Brain microvascular endothelial cell (primary cell): Measurements from ENCODE around the gene BAG3.

Source experiments
- DNase-seq: peaks from one replicate; pipeline ENCODE4 v3.0.0-alpha.2; 2020
- H3K27ac ChIP-seq: fragments of 250-450 bp; sonication (Bioruptor Pico); 2 replicates; pipeline ENCODE4 v1.5.1; 2020; ENCODE audit warnings: mild to moderate bottlenecking, moderate library complexity
- H3K27me3 ChIP-seq: fragments of 250-450 bp; sonication (Bioruptor Pico); replicated peaks from 2 replicates; pipeline ENCODE4 v1.5.1; 2020; ENCODE audit warnings: mild to moderate bottlenecking
- H3K36me3 ChIP-seq: fragments of 250-450 bp; sonication (Bioruptor Pico); replicated peaks from 2 replicates; pipeline ENCODE4 v1.5.1; 2020; ENCODE audit warnings: mild to moderate bottlenecking
- H3K4me3 ChIP-seq: 2 replicates; pipeline ENCODE4 v1.5.1; 2011; ENCODE audit warnings: low read depth, mild to moderate bottlenecking, control low read depth, low read length, moderate library complexity
- CTCF ChIP-seq: IDR thresholded peaks from 2 replicates; pipeline ENCODE4 v1.5.1; 2011; ENCODE audit warnings: low read depth, mild to moderate bottlenecking, moderate library complexity, low read length, control low read depth, inconsistent platforms; ENCODE audit errors: missing control alignments
- in situ Hi-C: cut with HindIII; loops from 2 replicates; pipeline ENCODE4 v1.10.0; 2017; ENCODE audit warnings: low sequenced_read_pairs, low pct_ligation_motif_present

The BAG3 gene

DNA sequence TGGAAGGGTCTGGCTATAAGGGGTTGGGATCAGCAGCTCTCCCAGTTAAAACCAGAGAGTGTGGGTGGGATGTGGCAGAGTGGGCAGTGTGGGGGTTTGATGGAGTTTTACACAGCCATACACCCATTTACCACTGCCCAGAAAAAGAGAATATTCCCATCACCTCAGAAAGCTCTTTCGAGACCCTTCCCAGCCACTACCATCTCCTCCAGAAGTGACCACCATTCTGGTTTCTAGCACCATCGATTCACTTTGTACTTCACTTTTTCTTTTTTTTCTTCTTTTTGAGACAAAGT lies 15.5 kb downstream of the BAG3 start:
- no peak overlapping the region for H3K27ac ChIP-seq
- TF ChIP-seq CTCF = no peak
- peaks cover 22% of the 10 kb centered on the region for H3K36me3 ChIP-seq
- H3K27me3 ChIP-seq = no peaks in the 10 kb centered on the region
- in situ Hi-C loops = no loop called here
- H3K4me3 ChIP-seq = no peak overlapping the region
- DNase-seq = no peak

DNA sequence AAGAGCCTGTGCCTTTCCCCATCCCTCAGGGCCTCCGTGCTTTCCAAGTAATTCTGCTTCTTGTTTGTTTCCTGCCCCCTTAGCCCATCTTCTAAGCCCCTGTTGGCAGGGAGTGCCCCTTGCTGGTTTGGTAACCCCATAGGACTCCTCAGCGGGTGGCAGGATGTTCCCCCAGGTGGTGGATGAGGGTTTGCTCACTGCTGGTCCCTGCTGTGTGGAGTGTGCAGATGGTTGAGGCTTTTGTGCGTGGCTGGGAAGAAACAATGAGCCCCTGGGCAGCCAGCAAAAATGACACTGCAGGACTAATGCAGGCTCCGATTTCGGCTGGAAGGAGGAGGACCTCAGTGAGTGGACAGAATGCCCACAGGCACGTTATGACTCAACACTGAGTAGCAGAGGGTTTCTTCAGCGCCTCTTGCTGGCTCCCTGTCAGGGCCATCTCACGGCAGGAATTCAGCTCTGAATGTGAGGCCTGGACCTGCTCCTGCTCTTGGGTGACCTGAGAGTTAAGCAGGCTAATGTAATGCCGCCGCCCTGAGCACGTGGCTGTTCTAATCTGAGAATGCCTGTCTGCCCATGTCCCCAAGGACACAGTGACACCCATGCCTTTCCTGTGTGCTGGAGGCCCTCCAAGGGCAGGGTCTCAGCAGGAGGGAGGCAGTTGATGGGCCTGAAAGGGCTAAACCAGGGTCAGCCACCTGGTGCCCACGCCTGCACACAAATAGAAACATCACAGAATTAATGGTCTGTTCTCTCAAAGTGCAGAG lies 16.6 kb downstream of the BAG3 start:
- peak; percentile 96 for DNase-seq
- TF ChIP-seq CTCF = peak; percentile 36
- Histone ChIP-seq H3K36me3 (peaks cover 33% of the 10 kb centered on the region), H3K27ac (peak overlapping the region; percentile 64), H3K27me3 (no peaks in the 10 kb centered on the region), H3K4me3 (no peak overlapping the region)
- in situ Hi-C loops = no loop called here

- Histone ChIP-seq H3K4me3 (no peak overlapping the region), H3K27me3 (no peaks in the 10 kb centered on the region), H3K27ac (peak overlapping the region; percentile 64), H3K36me3 (peaks cover 40% of the 10 kb centered on the region)
- TF ChIP-seq CTCF = no peak
- DNase-seq = no peak
- in situ Hi-C loops = no loop called here
Observed at GRCh38 chr10:119668461-119668860, 17.3 kb downstream of the BAG3 start.

DNA sequence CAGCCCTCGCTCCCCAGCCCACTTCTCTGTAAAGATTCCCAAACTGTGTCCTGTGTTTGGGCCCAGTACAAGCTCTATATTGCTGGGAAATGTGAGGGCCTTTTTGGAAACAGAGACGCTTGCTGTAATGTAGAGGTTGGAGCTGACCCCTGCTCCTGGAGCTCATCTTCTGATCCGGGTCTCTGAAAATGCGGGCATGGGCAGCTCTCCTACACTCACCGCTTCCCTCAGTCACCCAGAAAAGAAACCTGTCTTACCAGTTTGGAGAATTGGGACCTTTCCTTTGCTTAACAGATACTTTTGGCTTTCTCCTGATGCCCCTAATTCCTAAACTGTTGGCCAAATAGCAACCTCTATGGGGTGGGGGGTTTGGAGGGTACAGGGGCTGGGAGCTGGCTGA lies 18.2 kb downstream of the BAG3 start:
- no peak overlapping the region for H3K27ac ChIP-seq
- peaks cover 49% of the 10 kb centered on the region for H3K36me3 ChIP-seq
- no peak for DNase-seq
- no peak overlapping the region for H3K4me3 ChIP-seq
- no peak for TF ChIP-seq CTCF
- H3K27me3 ChIP-seq = no peaks in the 10 kb centered on the region
- in situ Hi-C loops = no loop called here

DNA sequence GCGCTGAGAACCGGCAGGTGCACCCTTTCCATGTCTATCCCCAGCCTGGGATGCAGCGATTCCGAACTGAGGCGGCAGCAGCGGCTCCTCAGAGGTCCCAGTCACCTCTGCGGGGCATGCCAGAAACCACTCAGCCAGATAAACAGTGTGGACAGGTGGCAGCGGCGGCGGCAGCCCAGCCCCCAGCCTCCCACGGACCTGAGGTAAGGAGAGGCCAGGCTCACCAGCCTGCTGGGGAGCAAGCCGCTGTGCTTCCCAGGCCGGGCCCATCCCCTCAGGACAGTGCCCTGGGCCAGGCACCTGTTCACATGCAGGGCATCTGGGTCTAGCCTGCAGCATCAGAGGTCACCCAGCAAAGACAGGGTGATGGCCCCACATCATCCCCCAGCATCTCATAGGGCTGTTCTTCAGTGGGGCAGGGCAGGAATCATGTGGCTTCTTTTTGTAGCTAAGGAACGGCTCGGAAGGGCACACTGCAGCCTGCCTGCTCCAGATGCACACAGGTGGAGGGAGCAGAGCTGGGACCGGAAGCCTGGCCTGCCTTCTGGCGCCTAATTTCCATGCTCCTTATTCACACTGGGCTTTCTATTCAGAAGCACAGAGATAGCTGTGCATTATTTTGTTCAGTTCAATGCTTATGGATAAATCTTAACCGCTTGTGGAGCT lies 18.9 kb downstream of the BAG3 start:
- H3K4me3 ChIP-seq = no peak overlapping the region
- no peak for DNase-seq
- in situ Hi-C loops = no loop called here
- H3K27me3 ChIP-seq = no peaks in the 10 kb centered on the region
- peaks cover 57% of the 10 kb centered on the region for H3K36me3 ChIP-seq
- no peak overlapping the region for H3K27ac ChIP-seq
- TF ChIP-seq CTCF = no peak
